SU-DHL-6 (cell line): ENCODE data around the gene ASB13.

Source experiments
- H2AFZ ChIP-seq: fragments of 200-600 bp; sonication (generic); 2 replicates; pipeline ENCODE4 v1.6.1; 2014; ENCODE audit warnings: low read depth, mild to moderate bottlenecking, moderate library complexity, mixed read lengths, antibody characterized with exemption, low read length; ENCODE audit not compliant: severe bottlenecking
- H3F3A ChIP-seq: fragments of 200-600 bp; shearing (Covaris generic); 2 replicates; pipeline ENCODE4 v1.6.0; 2016; ENCODE audit warnings: antibody characterized with exemption, mild to moderate bottlenecking; ENCODE audit not compliant: insufficient read depth
- H3K27ac ChIP-seq: fragments of 200-600 bp; sonication (generic); 2 replicates; pipeline ENCODE4 v1.5.1; 2016; ENCODE audit warnings: low read depth, mild to moderate bottlenecking, low read length, moderate library complexity, mixed read lengths
- H3K27me3 ChIP-seq: fragments of 200-600 bp; sonication (generic), shearing (Covaris generic); 2 replicates; pipeline ENCODE4 v1.6.0; 2014; ENCODE audit warnings: mild to moderate bottlenecking, low read length
- H3K36me3 ChIP-seq: fragments of 200-600 bp; sonication (generic); 2 replicates; pipeline ENCODE4 v1.6.1; 2014; ENCODE audit warnings: mild to moderate bottlenecking, low read length, mixed read lengths
- H3K4me2 ChIP-seq: fragments of 300-600, 200-600 bp; shearing (Covaris generic), sonication (generic); 2 replicates; pipeline ENCODE4 v1.6.0; 2014; ENCODE audit warnings: low read length, low read depth, mild to moderate bottlenecking; ENCODE audit not compliant: poor library complexity, severe bottlenecking
- H3K4me3 ChIP-seq: fragments of 200-600 bp; sonication (generic); 2 replicates; pipeline ENCODE4 v1.5.1; 2014; ENCODE audit warnings: antibody characterized with exemption, low read length, mild to moderate bottlenecking, mixed read lengths; ENCODE audit not compliant: insufficient read depth, poor library complexity, severe bottlenecking
- H3K79me2 ChIP-seq: fragments of 200-600 bp; sonication (generic); 2 replicates; pipeline ENCODE4 v1.6.1; 2014; ENCODE audit warnings: mild to moderate bottlenecking, low read length, moderate library complexity; ENCODE audit not compliant: insufficient read depth
- H3K9ac ChIP-seq: fragments of 200-600 bp; sonication (generic); 2 replicates; pipeline ENCODE4 v1.7.0; 2014; ENCODE audit warnings: mild to moderate bottlenecking, low read length
- H3K9me2 ChIP-seq: fragments of 200-600 bp; sonication (generic); replicated peaks from 2 replicates; pipeline ENCODE4 v1.6.1; 2014; ENCODE audit warnings: low read length; ENCODE audit not compliant: insufficient read depth
- H3K9me3 ChIP-seq: fragments of 200-600 bp; sonication (generic); 2 replicates; pipeline ENCODE4 v1.6.1; 2014; ENCODE audit warnings: low read length, mixed read lengths; ENCODE audit not compliant: insufficient read depth
- H4K20me1 ChIP-seq: fragments of 200-600 bp; sonication (generic); 2 replicates; pipeline ENCODE4 v1.6.1; 2014; ENCODE audit warnings: low read depth, mild to moderate bottlenecking, antibody characterized with exemption, low read length, moderate library complexity, mixed read lengths
- EZH2phosphoT487 ChIP-seq: fragments of 200-600 bp; sonication (generic), shearing (Covaris generic); conservative IDR thresholded peaks from 2 replicates; pipeline ENCODE4 v1.6.1; 2018; ENCODE audit warnings: mild to moderate bottlenecking, antibody characterized with exemption, low read length, moderate library complexity, mixed read lengths
- TF ChIP-seq, protein P1 (sequence below): fragments of 200-600 bp; sonication (generic); IDR thresholded peaks from one replicate; pipeline ENCODE4 v1.5.1; 2017; ENCODE audit warnings: antibody characterized with exemption, mild to moderate bottlenecking, low read length, moderate library complexity; ENCODE audit not compliant: insufficient read depth, poor library complexity, severe bottlenecking

ASB13 gene

DNA sequence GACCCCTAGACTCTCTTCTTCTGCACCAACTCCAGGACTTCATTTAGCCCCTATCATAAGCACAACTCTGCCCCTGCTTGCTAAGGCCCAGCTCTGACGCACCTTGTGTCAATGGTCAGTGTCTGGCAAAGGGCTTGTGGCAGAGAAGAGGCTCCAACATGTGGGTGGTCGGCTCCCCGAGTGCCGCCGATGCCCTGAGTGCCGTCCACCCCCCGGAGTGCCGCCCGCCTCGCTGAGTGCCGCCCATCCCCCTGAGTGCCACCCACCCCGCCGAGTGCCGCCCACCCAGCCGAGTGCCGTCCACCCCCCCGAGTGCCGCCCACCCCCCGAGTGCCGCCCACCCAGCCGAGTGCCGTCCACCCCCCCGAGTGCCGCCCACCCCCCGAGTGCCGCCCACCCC, 50.3 kb downstream of the ASB13 start:
- no peaks in the 10 kb centered on the region for H4K20me1 ChIP-seq
- TF ChIP-seq, protein P1, sequence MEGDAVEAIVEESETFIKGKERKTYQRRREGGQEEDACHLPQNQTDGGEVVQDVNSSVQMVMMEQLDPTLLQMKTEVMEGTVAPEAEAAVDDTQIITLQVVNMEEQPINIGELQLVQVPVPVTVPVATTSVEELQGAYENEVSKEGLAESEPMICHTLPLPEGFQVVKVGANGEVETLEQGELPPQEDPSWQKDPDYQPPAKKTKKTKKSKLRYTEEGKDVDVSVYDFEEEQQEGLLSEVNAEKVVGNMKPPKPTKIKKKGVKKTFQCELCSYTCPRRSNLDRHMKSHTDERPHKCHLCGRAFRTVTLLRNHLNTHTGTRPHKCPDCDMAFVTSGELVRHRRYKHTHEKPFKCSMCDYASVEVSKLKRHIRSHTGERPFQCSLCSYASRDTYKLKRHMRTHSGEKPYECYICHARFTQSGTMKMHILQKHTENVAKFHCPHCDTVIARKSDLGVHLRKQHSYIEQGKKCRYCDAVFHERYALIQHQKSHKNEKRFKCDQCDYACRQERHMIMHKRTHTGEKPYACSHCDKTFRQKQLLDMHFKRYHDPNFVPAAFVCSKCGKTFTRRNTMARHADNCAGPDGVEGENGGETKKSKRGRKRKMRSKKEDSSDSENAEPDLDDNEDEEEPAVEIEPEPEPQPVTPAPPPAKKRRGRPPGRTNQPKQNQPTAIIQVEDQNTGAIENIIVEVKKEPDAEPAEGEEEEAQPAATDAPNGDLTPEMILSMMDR, result no peak
- H3K9me3 ChIP-seq, result no peaks in the 10 kb centered on the region
- no peak overlapping the region for H3K4me2 ChIP-seq
- H3K4me3 ChIP-seq, result no peak overlapping the region
- no peaks in the 10 kb centered on the region for H3K79me2 ChIP-seq
- no peak overlapping the region for H3K9ac ChIP-seq
- H3K9me2 ChIP-seq, result no peaks in the 10 kb centered on the region
- H3K36me3 ChIP-seq, result no peaks in the 10 kb centered on the region
- H3K27ac ChIP-seq, result no peak overlapping the region
- H3K27me3 ChIP-seq, result no peaks in the 10 kb centered on the region
- no peaks in the 10 kb centered on the region for H3F3A ChIP-seq
- H2AFZ ChIP-seq, result no peak overlapping the region

DNA sequence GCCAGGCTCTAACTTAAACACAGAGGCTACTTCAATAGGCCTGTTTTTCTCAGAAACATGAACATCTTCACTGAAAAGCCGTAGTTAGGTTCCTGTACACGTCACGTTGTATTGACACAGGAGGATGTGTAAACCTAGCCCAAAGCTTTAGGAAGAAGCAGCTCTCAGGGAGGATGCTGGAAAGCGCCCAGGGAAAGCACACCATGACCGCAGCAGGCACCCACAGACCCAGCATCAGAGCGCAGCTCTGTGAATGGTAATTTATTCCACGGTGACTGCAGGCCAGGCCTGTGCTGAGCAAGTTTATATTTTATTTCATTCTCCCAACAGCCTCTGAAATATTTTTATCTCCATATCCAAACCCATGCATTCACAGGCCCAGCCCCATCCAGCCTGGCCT, 51.1 kb downstream of the ASB13 start:
- Histone ChIP-seq H3K79me2 (no peaks in the 10 kb centered on the region), H3K4me3 (no peak overlapping the region), H3K9me3 (no peaks in the 10 kb centered on the region), H3K27ac (no peak overlapping the region), H3K9ac (no peak overlapping the region), H4K20me1 (no peaks in the 10 kb centered on the region), H2AFZ (no peak overlapping the region), H3F3A (no peaks in the 10 kb centered on the region), H3K27me3 (no peaks in the 10 kb centered on the region), H3K36me3 (no peaks in the 10 kb centered on the region), H3K4me2 (no peak overlapping the region), H3K9me2 (no peaks in the 10 kb centered on the region)
- TF ChIP-seq EZH2phosphoT487, result no peak
- TF ChIP-seq, protein P1, result no peak

DNA sequence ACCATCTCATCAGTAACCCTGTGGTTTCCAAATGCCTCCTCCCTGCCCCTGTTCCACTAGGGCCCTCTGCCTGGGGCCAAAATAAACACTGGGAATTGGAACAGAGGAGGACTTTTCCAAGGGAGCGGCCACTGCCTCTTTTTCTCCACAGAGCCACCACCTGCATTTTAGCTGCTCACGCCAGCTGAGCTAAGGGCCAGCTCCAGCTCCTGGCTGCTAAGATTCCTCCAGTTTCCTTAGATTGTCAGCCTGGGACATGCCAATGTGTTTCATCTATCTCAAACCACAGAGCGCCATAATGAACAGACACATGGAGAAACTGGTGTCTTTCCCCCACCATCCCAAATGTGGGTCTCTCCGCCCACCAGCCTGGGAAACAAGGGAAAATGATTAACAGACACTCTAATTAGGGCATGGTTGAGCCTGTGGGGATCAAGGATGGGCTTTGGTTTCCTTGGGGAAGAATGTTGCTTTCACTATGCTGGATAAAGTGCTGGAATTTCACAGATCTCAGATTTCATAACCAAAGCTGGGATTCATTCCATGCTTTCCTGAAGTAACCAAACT, 52.2 kb downstream of the ASB13 start:
- H3K4me2 ChIP-seq, result no peak overlapping the region
- H3K27me3 ChIP-seq, result no peaks in the 10 kb centered on the region
- H3K4me3 ChIP-seq, result no peak overlapping the region
- H3K36me3 ChIP-seq, result no peaks in the 10 kb centered on the region
- H2AFZ ChIP-seq, result no peak overlapping the region
- no peaks in the 10 kb centered on the region for H3K9me2 ChIP-seq
- no peaks in the 10 kb centered on the region for H4K20me1 ChIP-seq
- TF ChIP-seq, protein P1, result no peak
- TF ChIP-seq EZH2phosphoT487, result no peak
- no peak overlapping the region for H3K9ac ChIP-seq
- no peaks in the 10 kb centered on the region for H3K9me3 ChIP-seq
- no peaks in the 10 kb centered on the region for H3F3A ChIP-seq
- H3K27ac ChIP-seq, result no peak overlapping the region
- no peaks in the 10 kb centered on the region for H3K79me2 ChIP-seq
